Activated CD4-positive, alpha-beta T cell treated with anti-CD3 and anti-CD28 coated beads for 36 hours (primary cell): ENCODE results near the gene BRD8. TPM values are rescaled to one million over a fixed set of nuclear protein-coding genes. Genes with fewer than 3 reads are reported as not detected.
A peak's percentile ranks its signal among the peaks of the same experiment; 100 is the strongest.
"Not testable (repeated sequence)": the region's sequence is repeated elsewhere in the genome, so short reads cannot be mapped to it uniquely, and the experiment has no call there.

Experiments
- ATAC-seq: fragments of 200-7000 bp; cut with Tn5 transposase; one replicate; pipeline ENCODE4 v1.10.0; 2021; ENCODE audit warnings: mild to moderate bottlenecking, moderate library complexity
- CTCF ChIA-PET: fragments of 350-600 bp; sonication (Branson Sonifier 250); formaldehyde crosslinking; loops from one replicate; lab custom pipeline; 2021; ENCODE audit warnings: antibody characterized with exemption; lab: Charles Lee
- POLR2A ChIA-PET: fragments of 350-600 bp; sonication (Branson Sonifier 250); formaldehyde crosslinking; loops from one replicate; lab custom pipeline; 2021; ENCODE audit warnings: antibody characterized with exemption, inconsistent platforms; lab: Charles Lee
- DNase-seq: peaks from one replicate; pipeline ENCODE4 v3.0.0-alpha.2; 2020
- H3K27ac Mint-ChIP-seq: one replicate; pipeline ENCODE4 v1.8.0; 2021; ENCODE audit warnings: mixed read lengths
- H3K27me3 Mint-ChIP-seq: one replicate; pipeline ENCODE4 v1.8.0; 2021; ENCODE audit warnings: mixed read lengths
- H3K36me3 Mint-ChIP-seq: one replicate; pipeline ENCODE4 v1.8.0; 2021; ENCODE audit warnings: low read depth, mixed read lengths
- H3K4me1 Mint-ChIP-seq: one replicate; pipeline ENCODE4 v1.8.0; 2021; ENCODE audit warnings: mixed read lengths
- H3K4me3 Mint-ChIP-seq: one replicate; pipeline ENCODE4 v1.8.0; 2021; ENCODE audit warnings: mild to moderate bottlenecking, moderate library complexity, mixed read lengths
- H3K9me3 Mint-ChIP-seq: one replicate; pipeline ENCODE4 v1.8.0; 2021; ENCODE audit warnings: low read depth, mixed read lengths
- intact Hi-C, 2 experiments: fragments of 100-400 bp; cut with DNase I in 1 of 2; cut with micrococcal nuclease in 1 of 2; formaldehyde crosslinking; loops; one replicate each; pipeline versions ENCODE4 v1.14.2 to v1.15.1; 2022 to 2024; cut with DNase I, micrococcal nuclease
- total RNA-seq, 2 experiments: library from RNA; stranded (reverse); gene quantifications; one replicate each; pipeline ENCODE4 v1.2.3, GENCODE V29; 2021

BRD8 gene
- total RNA-seq, 2 experiments from 2014 or later, result 60.7 to 61.4 TPM

- no peaks in the 10 kb centered on the region for H3K9me3 Mint-ChIP-seq
- no peaks in the 10 kb centered on the region for H3K4me1 Mint-ChIP-seq
- H3K36me3 Mint-ChIP-seq, result peaks cover 68% of the 10 kb centered on the region
- ATAC-seq (no peak), DNase-seq (no peak)
- no peaks in the 10 kb centered on the region for H3K27me3 Mint-ChIP-seq
- intact Hi-C loops, result no loop called here
- CTCF ChIA-PET, result no interaction called here
- no peak overlapping the region for H3K4me3 Mint-ChIP-seq
- H3K27ac Mint-ChIP-seq, result no peak overlapping the region
- POLR2A ChIA-PET, result no interaction called here
Measured at GRCh38 chr5:138160706-138161105, 17.7 kb downstream of the BRD8 start.

GRCh38 chr5:138159666-138160065, 18.8 kb downstream of the BRD8 start:
- Mint-ChIP-seq H3K27ac (peak overlapping the region; percentile 5), H3K27me3 (no peaks in the 10 kb centered on the region), H3K36me3 (peaks cover 61% of the 10 kb centered on the region), H3K4me1 (no peaks in the 10 kb centered on the region), H3K9me3 (no peaks in the 10 kb centered on the region), H3K4me3 (no peak overlapping the region)
- no peak for DNase-seq
- CTCF ChIA-PET, result no interaction called here
- intact Hi-C loops, result no loop called here
- no peak for ATAC-seq
- POLR2A ChIA-PET, result no interaction called here

- H3K36me3 Mint-ChIP-seq, result peaks cover 44% of the 10 kb centered on the region
- intact Hi-C loops, result no loop called here
- no peaks in the 10 kb centered on the region for H3K27me3 Mint-ChIP-seq
- no peak for ATAC-seq
- CTCF ChIA-PET, result no interaction called here
- H3K4me3 Mint-ChIP-seq, result no peak overlapping the region
- no peaks in the 10 kb centered on the region for H3K9me3 Mint-ChIP-seq
- H3K27ac Mint-ChIP-seq, result no peak overlapping the region
- no peak for DNase-seq
- POLR2A ChIA-PET, result no interaction called here
- H3K4me1 Mint-ChIP-seq, result no peaks in the 10 kb centered on the region
Measured at GRCh38 chr5:138157626-138158025, 20.8 kb downstream of the BRD8 start.

GRCh38 chr5:138155977-138156376, 22.5 kb downstream of the BRD8 start:
- H3K36me3 Mint-ChIP-seq, result peaks cover 38% of the 10 kb centered on the region
- H3K4me3 Mint-ChIP-seq, DNase-seq, ATAC-seq, H3K27ac Mint-ChIP-seq, H3K4me1 Mint-ChIP-seq, POLR2A ChIA-PET, H3K27me3 Mint-ChIP-seq, H3K9me3 Mint-ChIP-seq, intact Hi-C loops: not testable (repeated sequence)
- CTCF ChIA-PET, result interaction anchor here (1.7 kb wide), 1 partner anchor 21 kb away, joined by 3 read pairs; no protein-coding TSS in a partner anchor

GRCh38 chr5:138149530-138149929, 28.9 kb downstream of the BRD8 start:
- ChIA-PET POLR2A (no interaction called here), CTCF (interaction anchor here (1.1 to 1.9 kb wide), 3 partner anchors 16 to 113 kb away, joined by 3 to 4 read pairs (median 3); no protein-coding TSS in a partner anchor)
- DNase-seq (no peak), ATAC-seq (no peak)
- Mint-ChIP-seq H3K27ac (no peak overlapping the region), H3K4me1 (no peaks in the 10 kb centered on the region), H3K4me3 (no peak overlapping the region), H3K36me3 (no peaks in the 10 kb centered on the region), H3K9me3 (no peaks in the 10 kb centered on the region), H3K27me3 (no peaks in the 10 kb centered on the region)
- intact Hi-C loops, result no loop called here

GRCh38 chr5:138148811-138149210, 29.6 kb downstream of the BRD8 start:
- intact Hi-C loops, result no loop called here
- H3K4me1 Mint-ChIP-seq, result no peaks in the 10 kb centered on the region
- no peaks in the 10 kb centered on the region for H3K9me3 Mint-ChIP-seq
- no peak overlapping the region for H3K27ac Mint-ChIP-seq
- no peak overlapping the region for H3K4me3 Mint-ChIP-seq
- H3K27me3 Mint-ChIP-seq, result no peaks in the 10 kb centered on the region
- CTCF ChIA-PET, result interaction anchor here (0.6 to 1.9 kb wide), 5 partner anchors 9 to 113 kb away, joined by 3 to 4 read pairs (median 3); partner anchors contain the start of gene BRD8
- no peak for ATAC-seq
- H3K36me3 Mint-ChIP-seq, result no peaks in the 10 kb centered on the region
- DNase-seq, result no peak
- POLR2A ChIA-PET, result interaction anchor here (0.5 kb wide), 1 partner anchor 134 kb away, joined by 3 read pairs; no protein-coding TSS in a partner anchor

- H3K36me3 Mint-ChIP-seq, H3K4me3 Mint-ChIP-seq, ATAC-seq, H3K4me1 Mint-ChIP-seq, H3K27ac Mint-ChIP-seq, H3K9me3 Mint-ChIP-seq, DNase-seq, intact Hi-C loops, H3K27me3 Mint-ChIP-seq, POLR2A ChIA-PET: not testable (repeated sequence)
- CTCF ChIA-PET, result interaction anchor here (1.1 to 2.0 kb wide), 5 partner anchors 10 to 74 kb away, joined by 3 to 9 read pairs (median 4); no protein-coding TSS in a partner anchor
Measured at GRCh38 chr5:138143578-138143977, 34.9 kb downstream of the BRD8 start.

GRCh38 chr5:138141734-138142133, 36.7 kb downstream of the BRD8 start:
- ChIA-PET POLR2A (no interaction called here), CTCF (interaction anchor here (1.0 kb wide), 1 partner anchor 8 kb away, joined by 3 read pairs; no protein-coding TSS in a partner anchor)
- peaks cover 3% of the 10 kb centered on the region for H3K4me1 Mint-ChIP-seq
- H3K27ac Mint-ChIP-seq, result no peak overlapping the region
- peaks cover 4% of the 10 kb centered on the region for H3K27me3 Mint-ChIP-seq
- DNase-seq, result no peak
- H3K36me3 Mint-ChIP-seq, result no peaks in the 10 kb centered on the region
- no peaks in the 10 kb centered on the region for H3K9me3 Mint-ChIP-seq
- no peak overlapping the region for H3K4me3 Mint-ChIP-seq
- no peak for ATAC-seq
- intact Hi-C loops, result no loop called here

- POLR2A ChIA-PET, result no interaction called here
- DNase-seq (no peak), ATAC-seq (no peak)
- no peak overlapping the region for H3K4me3 Mint-ChIP-seq
- H3K27ac Mint-ChIP-seq, result no peak overlapping the region
- CTCF ChIA-PET, result interaction anchor here (0.6 to 2.0 kb wide), 5 partner anchors 8 to 104 kb away, joined by 3 to 9 read pairs (median 4); no protein-coding TSS in a partner anchor
- no peaks in the 10 kb centered on the region for H3K9me3 Mint-ChIP-seq
- H3K27me3 Mint-ChIP-seq, result peaks cover 4% of the 10 kb centered on the region
- intact Hi-C loops, result no loop called here
- H3K4me1 Mint-ChIP-seq, result peaks cover 3% of the 10 kb centered on the region
- no peaks in the 10 kb centered on the region for H3K36me3 Mint-ChIP-seq
Measured at GRCh38 chr5:138140268-138140667, 38.2 kb downstream of the BRD8 start.

GRCh38 chr5:138139781-138140090, 38.7 kb downstream of the BRD8 start:
- H3K27ac Mint-ChIP-seq, result no peak overlapping the region
- peaks cover 3% of the 10 kb centered on the region for H3K4me1 Mint-ChIP-seq
- ATAC-seq (no peak), DNase-seq (no peak)
- H3K27me3 Mint-ChIP-seq, result peaks cover 4% of the 10 kb centered on the region
- no peaks in the 10 kb centered on the region for H3K9me3 Mint-ChIP-seq
- POLR2A ChIA-PET, result no interaction called here
- no peak overlapping the region for H3K4me3 Mint-ChIP-seq
- intact Hi-C loops, result loop anchor here in 1 of 2 experiments (10.0 kb wide), 1 partner anchor 505 kb away; no protein-coding TSS in a partner anchor
- H3K36me3 Mint-ChIP-seq, result no peaks in the 10 kb centered on the region
- CTCF ChIA-PET, result interaction anchor here (1.1 to 2.0 kb wide), 4 partner anchors 9 to 103 kb away, joined by 3 to 9 read pairs (median 5); no protein-coding TSS in a partner anchor

GRCh38 chr5:138138949-138139780, 39.3 kb downstream of the BRD8 start, which contains the start of gene NME5:
NME5 (minus strand) TSS chr5:138139428; CDS start chr5:138138780, 648 bp downstream.
- DNase-seq (peak; percentile 30), ATAC-seq (peak; percentile 30)
- H3K36me3 Mint-ChIP-seq, result no peaks in the 10 kb centered on the region
- peaks cover 3% of the 10 kb centered on the region for H3K4me1 Mint-ChIP-seq
- H3K9me3 Mint-ChIP-seq, result no peaks in the 10 kb centered on the region
- no peak within 1 kb of the TSS for H3K4me3 Mint-ChIP-seq
- intact Hi-C loops, result loop anchor here in 1 of 2 experiments (10.0 kb wide), 1 partner anchor 504 kb away; no protein-coding TSS in a partner anchor
- H3K27ac Mint-ChIP-seq, result no peak within 1 kb of the TSS
- ChIA-PET POLR2A (no interaction called here), CTCF (interaction anchor here (0.6 to 2.0 kb wide), 6 partner anchors 9 to 103 kb away, joined by 3 to 9 read pairs (median 4); no protein-coding TSS in a partner anchor)
- H3K27me3 Mint-ChIP-seq, result peaks cover 4% of the 10 kb centered on the region
